Measurements from ENCODE around the gene ZNF407. TPM values are rescaled to one million over a fixed set of nuclear protein-coding genes. Genes with fewer than 3 reads are reported as not detected.

ZNF407 gene
- total and polyA plus RNA-seq, 12 donors, result 2.5 to 20.2 (median 8.4) TPM

DNA sequence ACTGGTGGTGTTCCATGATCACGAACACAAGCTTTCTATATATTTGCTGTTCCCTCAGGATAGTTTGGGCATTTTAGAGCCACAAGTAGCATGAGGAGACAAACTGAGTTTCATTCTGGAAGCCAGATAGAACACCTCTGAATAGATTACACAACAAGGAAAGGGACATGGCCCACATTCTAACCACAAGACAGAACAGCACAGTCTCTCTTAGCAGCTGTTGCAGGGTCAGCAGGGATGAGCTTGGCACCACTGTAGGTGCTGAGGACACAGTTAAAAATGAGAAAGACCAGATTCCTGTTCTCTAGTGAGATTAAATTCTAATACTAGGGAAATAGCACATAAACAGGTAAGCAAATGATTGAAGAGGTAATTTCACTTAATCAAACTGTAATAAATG, 235.3 kb downstream of the ZNF407 start:
- no peak overlapping the region for H3K4me3 ChIP-seq
- H3K27me3 ChIP-seq, result no peaks in the 10 kb centered on the region
- H3K4me1 ChIP-seq (replicated peaks in 1 of 2), result no peaks in the 10 kb centered on the region
- H3K9me3 ChIP-seq (replicated peaks in 1 of 3), result no peaks in the 10 kb centered on the region
- no peaks in the 10 kb centered on the region for H3K36me3 ChIP-seq (replicated peaks in 1 of 2)
- no peak for TF ChIP-seq POLR2A (IDR thresholded peaks at IDR 0.05)
- TF ChIP-seq, protein P1, sequence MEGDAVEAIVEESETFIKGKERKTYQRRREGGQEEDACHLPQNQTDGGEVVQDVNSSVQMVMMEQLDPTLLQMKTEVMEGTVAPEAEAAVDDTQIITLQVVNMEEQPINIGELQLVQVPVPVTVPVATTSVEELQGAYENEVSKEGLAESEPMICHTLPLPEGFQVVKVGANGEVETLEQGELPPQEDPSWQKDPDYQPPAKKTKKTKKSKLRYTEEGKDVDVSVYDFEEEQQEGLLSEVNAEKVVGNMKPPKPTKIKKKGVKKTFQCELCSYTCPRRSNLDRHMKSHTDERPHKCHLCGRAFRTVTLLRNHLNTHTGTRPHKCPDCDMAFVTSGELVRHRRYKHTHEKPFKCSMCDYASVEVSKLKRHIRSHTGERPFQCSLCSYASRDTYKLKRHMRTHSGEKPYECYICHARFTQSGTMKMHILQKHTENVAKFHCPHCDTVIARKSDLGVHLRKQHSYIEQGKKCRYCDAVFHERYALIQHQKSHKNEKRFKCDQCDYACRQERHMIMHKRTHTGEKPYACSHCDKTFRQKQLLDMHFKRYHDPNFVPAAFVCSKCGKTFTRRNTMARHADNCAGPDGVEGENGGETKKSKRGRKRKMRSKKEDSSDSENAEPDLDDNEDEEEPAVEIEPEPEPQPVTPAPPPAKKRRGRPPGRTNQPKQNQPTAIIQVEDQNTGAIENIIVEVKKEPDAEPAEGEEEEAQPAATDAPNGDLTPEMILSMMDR (IDR thresholded peaks at IDR 0.05), result no peak
- no peak overlapping the region for H3K27ac ChIP-seq
- no peak for DNase-seq
- 88 to 97% (median 95%) methylated on average over 1 of the region's 1 CpG for WGBS, 4 donors
- intact Hi-C loops (cut with DNase I), result no loop called here

DNA sequence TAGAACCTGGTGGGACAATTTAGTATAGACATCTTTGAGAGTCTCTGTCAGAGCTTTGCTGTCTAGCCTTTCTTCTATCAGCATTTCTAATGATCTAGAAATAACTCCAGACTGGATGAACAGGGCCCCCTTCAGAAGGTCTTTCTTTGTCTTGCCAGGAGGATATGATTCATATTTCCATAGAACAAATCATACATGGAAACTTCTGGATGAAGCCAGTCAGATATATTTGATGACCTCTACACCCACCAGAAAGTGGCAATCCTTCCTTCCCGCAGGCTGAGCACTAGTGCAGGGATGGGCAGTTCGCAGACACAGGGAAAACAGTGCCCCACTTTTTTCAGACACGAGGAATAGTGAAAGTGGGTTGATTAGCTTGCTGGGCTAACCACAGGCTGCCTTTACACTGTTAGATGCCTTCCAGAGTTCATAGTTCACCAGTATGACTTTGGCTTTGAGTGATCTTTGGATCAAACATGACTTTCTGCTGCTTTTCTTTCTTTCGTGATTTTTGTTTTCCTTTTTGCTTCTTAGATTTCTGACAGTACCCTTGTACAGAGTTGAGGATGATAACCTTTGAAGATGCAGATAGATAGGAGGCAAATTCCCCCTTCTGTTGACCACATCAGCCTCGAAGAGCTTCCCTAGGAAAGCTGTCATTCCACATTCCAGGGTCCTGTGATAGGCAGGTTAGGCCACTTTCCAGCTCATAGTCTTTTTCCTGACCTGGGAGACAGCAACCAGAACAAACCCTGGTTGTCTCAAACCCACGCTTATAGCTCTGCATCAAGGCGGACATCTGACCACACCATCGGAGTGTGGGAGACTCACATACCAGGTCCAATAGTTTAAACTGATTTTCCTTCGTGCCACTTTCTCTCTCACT, 237.0 kb downstream of the ZNF407 start:
- no peak for DNase-seq
- Histone ChIP-seq H3K4me3 (no peak overlapping the region), H3K9me3 (replicated peaks in 1 of 3) (no peaks in the 10 kb centered on the region), H3K4me1 (replicated peaks in 1 of 2) (no peaks in the 10 kb centered on the region), H3K36me3 (replicated peaks in 1 of 2) (no peaks in the 10 kb centered on the region), H3K27me3 (no peaks in the 10 kb centered on the region), H3K27ac (no peak overlapping the region)
- TF ChIP-seq, protein P1 (IDR thresholded peaks at IDR 0.05), result no peak
- no peak for TF ChIP-seq POLR2A (IDR thresholded peaks at IDR 0.05)
- intact Hi-C loops (cut with DNase I), result no loop called here
- WGBS, 4 donors, result 85 to 94% (median 91%) methylated on average over 9 of the region's 9 CpGs

DNA sequence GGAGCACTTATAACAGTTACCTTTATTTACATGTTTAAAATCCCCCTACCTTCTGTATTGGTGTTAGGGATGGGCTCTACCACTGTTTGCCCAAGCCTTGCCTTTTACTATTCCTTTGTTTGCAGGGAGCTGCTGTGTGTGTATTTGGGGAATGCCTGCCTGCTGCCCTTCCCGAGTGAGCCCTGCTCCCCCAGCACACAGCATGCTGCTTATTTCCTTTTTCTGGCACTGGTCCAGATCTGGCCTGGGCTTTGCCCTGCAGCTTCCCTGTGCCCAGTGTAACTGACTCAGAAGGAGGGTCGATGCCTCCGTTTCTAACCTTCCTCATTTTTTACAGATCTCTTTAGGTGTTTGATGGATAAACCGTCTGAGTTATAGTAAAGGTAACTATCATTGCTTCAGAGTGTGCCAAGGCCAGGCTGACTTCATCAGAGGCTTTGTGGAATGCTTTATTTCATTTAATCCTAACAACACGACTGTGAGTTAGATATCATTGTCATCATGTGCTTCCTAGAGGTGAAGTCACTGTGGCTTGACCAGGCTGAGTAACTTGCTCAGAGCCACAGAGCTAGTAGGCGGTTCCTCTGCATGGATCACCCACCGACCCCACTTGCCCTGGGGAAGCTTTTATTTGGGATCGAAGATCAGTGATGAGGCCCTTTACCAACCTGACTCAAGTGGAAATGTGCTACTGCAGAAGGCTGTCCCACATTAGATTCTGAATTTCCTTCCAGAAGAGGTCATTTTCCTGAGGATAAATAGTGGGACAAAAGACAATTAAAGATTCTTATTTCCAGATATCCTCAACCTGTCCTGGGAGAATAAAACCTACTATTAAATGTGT, 238.8 kb downstream of the ZNF407 start:
- H3K27ac ChIP-seq, result no peak overlapping the region
- peak in 4 of 7 donors; percentile 27 to 40 (median 36) for DNase-seq
- TF ChIP-seq, protein P1 (IDR thresholded peaks at IDR 0.05), result no peak

DNA sequence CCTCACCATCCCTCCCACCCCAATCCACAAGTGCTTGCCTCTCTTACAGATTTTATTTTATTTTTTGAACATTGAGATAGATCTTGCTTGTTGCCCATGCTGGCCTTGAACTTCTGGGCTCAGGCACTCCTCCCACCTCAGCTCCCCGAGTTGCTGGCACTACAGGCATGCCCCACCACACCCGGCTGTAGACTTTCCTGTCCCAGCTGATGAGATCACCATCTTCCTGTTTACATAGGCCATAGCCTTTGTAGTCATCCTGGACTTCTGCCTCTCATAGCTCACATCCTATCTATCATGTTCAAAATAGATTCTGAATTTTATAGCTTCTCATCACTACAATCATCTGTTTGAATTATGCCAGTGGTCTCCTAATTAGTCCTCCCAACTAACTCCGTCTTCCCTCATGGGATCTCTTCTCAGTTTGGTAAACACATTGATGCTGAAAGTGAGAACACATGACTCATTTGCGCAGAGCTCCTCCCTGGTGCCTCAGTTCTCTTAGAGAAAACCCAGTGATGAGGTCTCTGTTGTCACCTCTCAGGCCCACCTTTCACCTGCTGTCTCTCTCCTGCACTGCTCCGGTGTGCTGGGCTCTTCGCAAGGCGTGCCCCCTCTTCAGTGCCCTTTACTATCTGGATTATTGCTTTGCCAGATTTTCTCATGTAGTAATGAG, 243.0 kb downstream of the ZNF407 start:
- 78 to 81% (median 80%) methylated on average over 7 of the region's 7 CpGs for WGBS, 4 donors
- Histone ChIP-seq H3K9me3 (replicated peaks in 1 of 3) (no peaks in the 10 kb centered on the region), H3K4me1 (replicated peaks in 1 of 2) (no peaks in the 10 kb centered on the region), H3K27me3 (no peaks in the 10 kb centered on the region), H3K4me3 (no peak overlapping the region), H3K36me3 (replicated peaks in 1 of 2) (no peaks in the 10 kb centered on the region), H3K27ac (no peak overlapping the region)
- TF ChIP-seq POLR2A (IDR thresholded peaks at IDR 0.05), result no peak
- TF ChIP-seq, protein P1 (IDR thresholded peaks at IDR 0.05), result no peak
- peak in 2 of 7 donors; percentile 5 to 11 for DNase-seq
- intact Hi-C loops (cut with DNase I), result no loop called here

More for the DNA sequence above, 238.8 kb downstream of the ZNF407 start:
- H3K9me3 ChIP-seq (replicated peaks in 1 of 3), result no peaks in the 10 kb centered on the region
- intact Hi-C loops (cut with DNase I), result no loop called here
- H3K27me3 ChIP-seq, result no peaks in the 10 kb centered on the region
- no peaks in the 10 kb centered on the region for H3K4me1 ChIP-seq (replicated peaks in 1 of 2)
- no peaks in the 10 kb centered on the region for H3K36me3 ChIP-seq (replicated peaks in 1 of 2)
- 52 to 60% (median 58%) methylated on average over 8 of the region's 8 CpGs for WGBS, 4 donors
- no peak overlapping the region for H3K4me3 ChIP-seq

Data from adrenal gland (tissue), 12 donors.